SU-DHL-6 (cell line): Measurements from ENCODE around the gene PLCH1.

ENCODE experiments used
- CTCF ChIP-seq: fragments of 200-600 bp; sonication (generic); IDR thresholded peaks from one replicate; pipeline ENCODE4 v1.5.1; 2017; ENCODE audit warnings: antibody characterized with exemption, mild to moderate bottlenecking, low read length, moderate library complexity; ENCODE audit not compliant: insufficient read depth, poor library complexity, severe bottlenecking
- EZH2phosphoT487 ChIP-seq: fragments of 200-600 bp; sonication (generic), shearing (Covaris generic); conservative IDR thresholded peaks from 2 replicates; pipeline ENCODE4 v1.6.1; 2018; ENCODE audit warnings: mild to moderate bottlenecking, antibody characterized with exemption, low read length, moderate library complexity, mixed read lengths

DNA sequence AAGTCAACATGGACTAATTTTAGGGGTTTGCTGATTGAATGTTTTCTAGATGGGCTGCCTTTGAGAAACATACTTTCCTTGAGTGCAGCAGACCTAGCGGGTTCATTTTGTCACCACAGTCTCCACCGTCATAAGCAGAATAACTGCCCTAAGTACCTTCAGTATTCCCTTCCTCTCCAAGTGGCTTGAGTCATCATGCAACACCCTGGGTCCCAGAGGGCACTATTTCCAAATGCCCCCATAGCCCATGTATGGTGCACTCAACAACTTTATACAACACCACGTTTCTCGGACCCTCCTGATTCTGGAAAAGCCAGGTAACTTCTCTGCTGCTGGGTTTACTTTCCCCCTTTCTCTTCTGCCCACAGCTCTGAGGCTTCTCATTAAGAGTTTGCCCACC, 300.1 kb downstream of the PLCH1 start:
- no peak for TF ChIP-seq CTCF
- TF ChIP-seq EZH2phosphoT487, result no peak
